Measurements from ENCODE around the gene OGFOD3.
"Not testable (repeated sequence)": the region's sequence is repeated elsewhere in the genome, so short reads cannot be mapped to it uniquely, and the experiment has no call there.

Gene OGFOD3

GRCh38 chr17:82373072-82373452, 45.3 kb downstream of the OGFOD3 start:
- DNase-seq (ENCODE audit: low spot score), result not testable (repeated sequence)

GRCh38 chr17:82372249-82373071, 45.9 kb downstream of the OGFOD3 start:
- DNase-seq (ENCODE audit: low spot score), result no peak

GRCh38 chr17:82371333-82372248, 46.8 kb downstream of the OGFOD3 start, which contains the start of gene UTS2R:
Gene UTS2R, plus strand, starts transcription at chr17:82371765. Its CDS starts 2,560 bp downstream, at chr17:82374325.
- DNase-seq (ENCODE audit: low spot score), result no peak

GRCh38 chr17:82370471-82371332, 47.7 kb downstream of the OGFOD3 start:
- no peak for DNase-seq (ENCODE audit: low spot score)

GRCh38 chr17:82369211-82369610, 49.2 kb downstream of the OGFOD3 start:
- DNase-seq (ENCODE audit: low spot score), result no peak

- no peak for DNase-seq (ENCODE audit: low spot score)
Measured at GRCh38 chr17:82367724-82368524, 50.5 kb downstream of the OGFOD3 start.

- no peak for DNase-seq (ENCODE audit: low spot score)
Measured at GRCh38 chr17:82366749-82367148, 51.6 kb downstream of the OGFOD3 start.

- no peak for DNase-seq (ENCODE audit: low spot score)
Measured at GRCh38 chr17:82365606-82366295, 52.6 kb downstream of the OGFOD3 start.

GRCh38 chr17:82361885-82362633, 56.3 kb downstream of the OGFOD3 start:
- DNase-seq (ENCODE audit: low spot score), result no peak

- DNase-seq (ENCODE audit: low spot score), result not testable (repeated sequence)
Measured at GRCh38 chr17:82359451-82360074, 58.8 kb downstream of the OGFOD3 start.

- peak; percentile 36 for DNase-seq (ENCODE audit: low spot score)
Measured at GRCh38 chr17:82358465-82359350, 59.7 kb downstream of the OGFOD3 start, which contains the start of gene TEX19. Gene TEX19, plus strand, starts transcription at chr17:82359247. Its CDS starts 2,904 bp downstream, at chr17:82362151.

- no peak for DNase-seq (ENCODE audit: low spot score)
Measured at GRCh38 chr17:82357394-82357793, 61.0 kb downstream of the OGFOD3 start.

GRCh38 chr17:82356845-82357355, 61.5 kb downstream of the OGFOD3 start:
- DNase-seq (ENCODE audit: low spot score), result no peak

- DNase-seq (ENCODE audit: low spot score), result no peak
Measured at GRCh38 chr17:82355770-82356427, 62.5 kb downstream of the OGFOD3 start.

- no peak for DNase-seq (ENCODE audit: low spot score)
Measured at GRCh38 chr17:82354804-82355308, 63.5 kb downstream of the OGFOD3 start.

GRCh38 chr17:82353484-82353883, 64.9 kb downstream of the OGFOD3 start:
- no peak for DNase-seq (ENCODE audit: low spot score)

Measured in RKO (cell line).